UCSD-AML1 (cell line): ENCODE results near the gene RBM10.

ENCODE experiments used
- DNase-seq: peaks from one replicate; lab custom pipeline; 2025; ENCODE audit not compliant: unreplicated experiment; lab: John Stamatoyannopoulos, UW

The RBM10 gene

DNA sequence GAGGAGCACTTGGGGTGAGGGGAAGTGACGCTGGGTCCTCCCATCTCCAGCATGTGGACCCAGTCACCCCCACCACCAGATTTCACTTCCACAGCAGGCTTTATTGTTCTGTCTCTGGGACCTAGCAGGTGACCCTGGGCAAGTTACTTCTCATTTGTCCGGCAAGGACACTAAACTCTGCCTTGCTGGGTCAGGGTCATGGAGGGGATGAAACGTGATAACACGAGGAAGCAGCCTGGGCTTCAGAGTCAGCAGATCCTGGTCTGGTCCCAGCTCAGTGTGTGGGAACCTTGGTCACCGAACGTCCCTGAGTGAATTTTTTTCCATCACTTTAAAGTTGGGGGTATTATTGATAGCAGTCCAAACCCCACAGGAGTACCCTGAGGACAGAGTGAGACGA lies 52.5 kb downstream of the RBM10 start:
- no peak for DNase-seq

DNA sequence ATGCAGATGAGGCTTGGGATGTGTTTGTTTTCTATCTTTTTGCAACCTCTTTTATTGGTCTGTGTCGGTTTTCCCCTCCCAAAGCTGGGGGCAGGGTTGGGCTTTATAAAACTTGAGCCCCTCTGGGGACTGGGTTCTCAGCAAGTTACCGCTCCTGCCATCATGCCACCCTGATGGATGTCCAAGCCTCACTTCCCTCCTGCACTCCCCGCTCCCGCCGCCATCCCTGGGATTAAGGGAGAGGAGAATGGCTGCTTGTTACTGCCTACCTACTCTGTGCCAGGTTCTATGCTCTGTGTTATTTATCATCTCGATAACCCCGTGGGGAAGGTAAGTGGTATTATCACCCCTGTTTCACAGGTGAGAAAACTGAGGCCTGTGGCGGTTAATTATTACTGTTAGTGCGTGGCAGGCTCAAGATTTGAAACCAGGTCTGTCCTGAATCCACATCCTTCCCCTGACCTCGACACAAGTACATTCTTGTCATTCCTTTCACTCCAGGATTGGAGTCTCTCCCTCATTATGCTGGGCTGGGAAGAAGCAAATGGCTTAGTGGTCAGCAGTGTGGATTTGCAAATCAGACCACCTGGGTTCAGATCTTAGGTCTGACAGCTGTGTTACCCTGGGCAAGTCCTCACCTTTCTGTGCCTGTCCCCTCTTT lies 53.1 kb downstream of the RBM10 start:
- DNase-seq = no peak

DNA sequence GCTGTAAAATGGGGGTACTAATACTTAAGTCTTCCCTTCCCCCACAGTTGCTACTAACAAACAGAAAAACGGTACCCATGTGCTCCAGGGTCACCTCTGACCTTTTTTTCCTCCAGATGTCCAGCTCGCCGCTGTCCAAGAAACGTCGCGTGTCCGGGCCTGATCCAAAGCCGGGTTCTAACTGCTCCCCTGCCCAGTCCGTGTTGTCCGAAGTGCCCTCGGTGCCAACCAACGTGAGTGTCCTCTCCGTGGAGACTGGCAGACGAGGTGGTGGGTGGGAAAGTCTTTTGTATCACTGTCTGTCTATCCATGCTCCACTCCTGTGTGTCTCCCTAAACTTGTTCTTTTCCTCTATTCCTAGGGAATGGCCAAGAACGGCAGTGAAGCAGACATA lies 53.7 kb downstream of the RBM10 start:
- DNase-seq = no peak

DNA sequence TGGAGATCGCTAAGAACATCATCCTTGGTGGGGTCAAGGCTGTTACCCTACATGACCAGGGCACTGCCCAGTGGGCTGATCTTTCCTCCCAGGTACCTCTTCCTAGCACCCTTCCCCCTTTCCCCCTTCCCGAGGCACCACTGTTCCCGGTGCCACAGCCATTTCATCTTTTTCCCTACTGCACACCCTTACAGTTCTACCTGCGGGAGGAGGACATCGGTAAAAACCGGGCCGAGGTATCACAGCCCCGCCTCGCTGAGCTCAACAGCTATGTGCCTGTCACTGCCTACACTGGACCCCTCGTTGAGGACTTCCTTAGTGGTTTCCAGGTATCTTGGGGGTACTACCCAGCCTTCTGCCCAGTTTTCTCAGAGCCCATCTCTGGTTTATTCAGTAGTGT lies 54.3 kb downstream of the RBM10 start:
- DNase-seq = no peak

DNA sequence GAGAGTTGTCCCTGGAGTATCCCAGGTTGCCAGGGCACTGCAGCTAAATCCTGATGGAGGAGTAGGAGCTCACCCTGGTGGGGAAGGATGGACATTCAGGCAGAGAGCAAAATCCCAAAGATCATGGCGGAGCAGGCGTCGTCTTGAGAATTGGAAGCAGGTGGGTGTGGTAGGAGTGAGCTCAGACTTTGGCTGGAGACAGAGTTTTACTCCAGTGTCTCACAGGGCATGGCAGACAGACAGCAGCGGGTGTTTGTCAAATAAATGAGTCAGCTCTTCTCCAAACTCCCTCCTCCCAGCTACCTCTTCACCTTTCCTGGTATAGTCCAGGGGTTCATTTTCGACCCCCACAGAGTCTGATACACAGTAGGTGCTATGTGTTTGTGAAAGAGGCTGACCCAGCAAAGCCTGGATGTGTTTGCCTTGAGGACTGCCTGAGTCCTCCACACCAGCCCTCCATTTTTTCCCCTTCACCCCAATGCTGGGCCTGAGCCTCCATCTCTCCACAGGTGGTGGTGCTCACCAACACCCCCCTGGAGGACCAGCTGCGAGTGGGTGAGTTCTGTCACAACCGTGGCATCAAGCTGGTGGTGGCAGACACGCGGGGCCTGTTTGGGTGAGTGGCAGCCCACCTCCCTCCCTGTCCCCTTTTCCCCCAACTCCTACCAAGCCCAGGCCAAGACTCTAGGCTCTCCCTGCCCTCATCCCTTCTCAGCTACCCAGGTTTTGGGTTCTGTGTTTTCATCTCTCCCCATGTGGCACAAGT lies 55.5 kb downstream of the RBM10 start:
- no peak for DNase-seq

DNA sequence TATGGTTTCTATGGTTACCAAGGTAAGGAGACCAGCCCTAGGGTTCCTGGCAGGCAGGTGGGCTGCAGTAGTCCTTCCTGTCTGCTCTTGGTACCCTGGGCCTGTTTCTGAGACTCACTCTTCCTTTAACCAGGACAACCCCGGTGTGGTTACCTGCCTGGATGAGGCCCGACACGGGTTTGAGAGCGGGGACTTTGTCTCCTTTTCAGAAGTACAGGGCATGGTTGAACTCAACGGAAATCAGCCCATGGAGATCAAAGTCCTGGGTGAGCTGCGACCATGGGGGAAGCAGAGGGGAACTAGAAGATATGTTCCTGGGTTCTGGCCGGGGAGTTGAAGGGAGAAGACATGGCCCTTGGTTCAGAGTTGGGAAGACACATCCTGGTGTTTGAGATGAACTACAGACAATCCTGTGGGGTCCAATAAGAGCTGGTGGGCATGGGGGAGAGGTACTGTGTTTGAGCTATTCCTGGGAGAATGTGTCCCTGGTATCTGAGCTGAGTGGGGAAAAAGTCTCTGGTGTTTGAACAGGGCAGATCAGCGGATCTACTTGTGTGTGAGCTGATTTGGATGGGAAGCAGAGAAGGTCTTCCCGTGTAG lies 56.4 kb downstream of the RBM10 start:
- DNase-seq = no peak

DNA sequence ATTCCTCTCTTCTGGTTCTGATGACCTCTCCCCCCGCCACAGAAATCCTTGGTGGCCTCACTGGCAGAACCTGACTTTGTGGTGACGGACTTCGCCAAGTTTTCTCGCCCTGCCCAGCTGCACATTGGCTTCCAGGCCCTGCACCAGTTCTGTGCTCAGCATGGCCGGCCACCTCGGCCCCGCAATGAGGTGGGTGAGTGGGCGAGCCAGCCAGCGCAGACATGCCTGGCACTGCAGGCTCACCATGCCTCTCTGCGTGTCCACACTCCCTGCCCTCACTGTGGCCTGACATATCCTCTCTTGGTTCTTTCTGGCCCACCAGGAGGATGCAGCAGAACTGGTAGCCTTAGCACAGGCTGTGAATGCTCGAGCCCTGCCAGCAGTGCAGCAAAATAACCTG lies 57.3 kb downstream of the RBM10 start:
- no peak for DNase-seq

DNA sequence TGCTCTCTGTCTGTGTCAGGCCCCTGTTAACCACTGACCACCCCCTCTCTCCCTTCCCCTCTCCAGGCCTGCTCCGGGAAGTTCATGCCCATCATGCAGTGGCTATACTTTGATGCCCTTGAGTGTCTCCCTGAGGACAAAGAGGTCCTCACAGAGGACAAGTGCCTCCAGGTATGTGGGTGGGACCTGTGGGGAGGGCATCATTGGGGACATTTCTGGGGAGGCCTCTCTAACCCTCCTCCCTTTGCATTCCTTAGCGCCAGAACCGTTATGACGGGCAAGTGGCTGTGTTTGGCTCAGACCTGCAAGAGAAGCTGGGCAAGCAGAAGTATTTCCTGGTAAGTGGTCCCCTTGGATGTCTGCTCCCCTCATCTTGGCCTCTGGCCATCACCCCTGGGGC lies 57.9 kb downstream of the RBM10 start:
- DNase-seq = no peak

DNA sequence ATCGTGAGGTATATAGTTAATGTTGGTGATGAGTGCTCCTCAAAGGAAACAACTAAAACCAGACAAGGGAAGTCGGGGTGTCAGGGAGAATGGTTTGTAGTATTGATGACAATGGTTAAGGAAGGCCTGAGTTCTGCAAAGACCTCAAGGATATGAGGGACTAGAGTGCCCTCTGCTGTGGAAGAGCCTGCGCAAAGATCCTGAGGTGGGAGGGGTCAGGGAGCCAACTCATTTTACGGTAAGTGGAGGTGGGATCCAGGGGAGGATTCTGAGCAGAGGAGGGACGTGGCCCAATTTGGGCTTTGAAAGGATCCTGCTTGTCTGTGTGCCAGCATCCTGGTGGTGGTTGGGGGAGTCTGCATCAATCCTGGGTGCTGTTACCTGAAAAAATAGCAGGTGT lies 59.9 kb downstream of the RBM10 start:
- DNase-seq = no peak

DNA sequence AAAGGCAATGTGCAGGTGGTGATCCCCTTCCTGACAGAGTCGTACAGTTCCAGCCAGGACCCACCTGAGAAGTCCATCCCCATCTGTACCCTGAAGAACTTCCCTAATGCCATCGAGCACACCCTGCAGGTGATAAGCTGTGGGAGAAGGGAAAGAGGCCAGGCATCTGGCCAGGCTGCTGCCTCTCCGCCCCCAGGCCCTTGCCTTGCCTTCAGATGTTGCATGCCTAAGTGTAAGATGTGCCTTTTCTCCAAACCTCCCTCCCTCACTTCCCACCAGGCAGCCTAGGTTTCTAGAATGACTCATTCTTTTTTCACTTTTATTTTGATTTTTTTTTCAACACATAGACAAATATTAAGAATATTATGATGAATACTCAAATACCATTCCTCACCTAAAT lies 61.3 kb downstream of the RBM10 start:
- DNase-seq = no peak

DNA sequence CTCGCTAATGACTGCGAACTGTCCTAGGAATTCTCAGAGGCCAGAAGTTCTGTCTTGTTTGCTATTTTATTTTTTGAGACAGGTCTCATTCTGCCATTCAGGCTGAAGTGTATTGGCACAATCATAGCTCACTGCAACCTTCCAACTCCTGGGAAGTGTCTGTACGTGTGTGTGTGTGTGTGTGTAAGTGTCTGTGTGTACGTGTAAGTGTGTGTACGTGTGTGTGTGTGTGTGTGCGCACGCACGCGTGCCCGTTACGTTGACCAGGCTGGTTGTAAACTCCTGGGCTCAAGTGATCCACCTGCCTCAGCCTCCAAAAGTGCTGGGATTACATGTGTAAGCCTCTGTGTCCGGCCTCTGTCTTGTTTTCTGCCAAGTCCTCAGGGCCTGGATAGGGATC lies 63.1 kb downstream of the RBM10 start:
- DNase-seq = no peak

DNA sequence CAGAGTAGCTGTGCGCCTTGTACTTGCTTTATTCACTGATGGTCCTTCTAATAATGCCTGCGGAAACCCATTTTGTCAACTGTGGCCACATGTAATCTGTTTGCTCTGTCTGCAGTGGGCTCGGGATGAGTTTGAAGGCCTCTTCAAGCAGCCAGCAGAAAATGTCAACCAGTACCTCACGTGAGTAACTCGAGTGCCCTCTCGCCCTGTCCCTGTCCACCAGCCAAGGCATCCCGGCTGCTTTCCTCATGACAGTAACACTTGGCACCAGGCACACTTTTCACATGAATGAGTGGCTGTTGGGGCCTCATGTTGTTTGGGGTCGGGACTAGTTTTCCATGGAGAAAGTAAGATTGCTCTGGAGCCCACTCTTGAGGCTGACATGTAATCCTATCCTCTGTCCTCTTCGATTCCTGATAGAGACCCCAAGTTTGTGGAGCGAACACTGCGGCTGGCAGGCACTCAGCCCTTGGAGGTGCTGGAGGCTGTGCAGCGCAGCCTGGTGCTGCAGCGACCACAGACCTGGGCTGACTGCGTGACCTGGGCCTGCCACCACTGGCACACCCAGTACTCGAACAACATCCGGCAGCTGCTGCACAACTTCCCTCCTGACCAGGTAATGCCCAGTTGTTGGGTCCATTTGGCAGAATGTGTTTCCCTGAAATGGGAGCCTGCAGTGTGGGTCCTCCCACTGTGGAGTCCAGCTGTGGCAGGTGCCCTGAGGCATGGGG lies 64.7 kb downstream of the RBM10 start:
- no peak for DNase-seq

DNA sequence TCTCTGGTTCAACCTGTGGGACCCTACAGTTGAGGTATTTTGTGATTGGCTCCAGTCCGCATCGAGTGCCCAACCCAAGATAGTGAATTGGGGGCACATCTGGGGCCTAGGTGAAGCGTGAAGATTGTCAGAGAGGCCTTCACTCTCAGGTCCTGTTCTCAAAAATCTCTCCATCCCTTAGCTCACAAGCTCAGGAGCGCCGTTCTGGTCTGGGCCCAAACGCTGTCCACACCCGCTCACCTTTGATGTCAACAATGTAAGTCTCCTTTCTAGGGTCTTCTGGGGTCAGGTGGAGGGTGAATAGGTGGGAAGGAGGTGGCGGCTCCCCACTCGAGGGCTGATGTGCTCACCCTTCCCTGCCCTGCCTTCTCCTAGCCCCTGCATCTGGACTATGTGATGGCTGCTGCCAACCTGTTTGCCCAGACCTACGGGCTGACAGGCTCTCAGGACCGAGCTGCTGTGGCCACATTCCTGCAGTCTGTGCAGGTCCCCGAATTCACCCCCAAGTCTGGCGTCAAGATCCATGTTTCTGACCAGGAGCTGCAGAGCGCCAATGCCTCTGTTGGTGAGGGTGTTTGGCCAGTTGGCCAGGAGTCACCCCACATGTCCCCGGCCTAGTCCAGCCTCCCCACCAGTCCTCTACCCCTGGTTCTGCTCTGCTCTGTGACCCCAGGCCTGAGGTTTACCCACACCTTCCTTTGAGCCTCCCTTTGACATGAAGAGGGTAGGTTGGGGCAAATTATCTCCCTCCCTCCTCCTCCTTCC lies 65.8 kb downstream of the RBM10 start:
- DNase-seq = no peak

DNA sequence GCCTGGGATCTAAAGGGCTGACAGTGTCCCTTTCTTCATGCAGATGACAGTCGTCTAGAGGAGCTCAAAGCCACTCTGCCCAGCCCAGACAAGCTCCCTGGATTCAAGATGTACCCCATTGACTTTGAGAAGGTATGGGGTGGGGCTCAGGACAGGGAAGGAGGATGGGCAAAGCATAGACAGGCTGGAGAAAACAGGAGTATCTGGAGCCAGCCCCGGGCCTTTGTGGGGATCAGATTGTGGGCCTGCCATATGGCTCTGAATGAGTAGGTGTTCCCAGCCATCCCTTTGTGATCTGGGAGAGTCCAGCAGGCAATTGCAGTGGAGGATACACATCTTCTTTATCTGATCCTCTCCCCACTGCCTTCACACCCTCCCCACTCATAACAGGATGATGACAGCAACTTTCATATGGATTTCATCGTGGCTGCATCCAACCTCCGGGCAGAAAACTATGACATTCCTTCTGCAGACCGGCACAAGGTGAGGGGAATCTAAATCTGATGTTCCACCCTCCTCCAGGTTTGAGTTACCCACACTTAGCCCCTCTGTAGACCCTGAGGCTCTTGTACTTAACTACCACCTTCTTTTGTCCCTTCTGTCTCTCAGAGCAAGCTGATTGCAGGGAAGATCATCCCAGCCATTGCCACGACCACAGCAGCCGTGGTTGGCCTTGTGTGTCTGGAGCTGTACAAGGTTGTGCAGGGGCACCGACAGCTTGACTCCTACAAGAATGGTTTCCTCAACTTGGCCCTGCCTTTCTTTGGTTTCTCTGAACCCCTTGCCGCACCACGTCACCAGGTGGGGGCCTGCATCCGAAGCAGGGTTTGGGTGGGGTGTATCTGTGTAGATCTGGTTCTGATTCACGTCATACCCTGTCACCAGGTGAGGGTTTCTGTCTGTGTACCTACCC lies 67.6 kb downstream of the RBM10 start:
- no peak for DNase-seq

DNA sequence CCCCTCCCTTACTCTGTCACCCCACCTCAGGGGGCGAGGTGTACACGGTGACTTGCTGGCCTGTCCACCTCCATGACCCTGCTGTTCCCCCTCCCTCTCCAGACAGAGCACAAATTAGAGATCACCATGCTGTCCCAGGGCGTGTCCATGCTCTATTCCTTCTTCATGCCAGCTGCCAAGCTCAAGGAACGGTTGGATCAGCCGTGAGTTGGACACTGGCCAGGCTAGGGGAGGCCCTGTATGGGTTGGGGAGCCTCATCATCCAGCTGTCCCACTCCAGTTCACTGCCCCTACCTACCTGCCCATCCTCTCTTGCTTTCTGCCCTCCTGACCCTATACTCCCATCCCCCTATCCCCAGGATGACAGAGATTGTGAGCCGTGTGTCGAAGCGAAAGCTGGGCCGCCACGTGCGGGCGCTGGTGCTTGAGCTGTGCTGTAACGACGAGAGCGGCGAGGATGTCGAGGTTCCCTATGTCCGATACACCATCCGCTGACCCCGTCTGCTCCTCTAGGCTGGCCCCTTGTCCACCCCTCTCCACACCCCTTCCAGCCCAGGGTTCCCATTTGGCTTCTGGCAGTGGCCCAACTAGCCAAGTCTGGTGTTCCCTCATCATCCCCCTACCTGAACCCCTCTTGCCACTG lies 69.5 kb downstream of the RBM10 start:
- no peak for DNase-seq

DNA sequence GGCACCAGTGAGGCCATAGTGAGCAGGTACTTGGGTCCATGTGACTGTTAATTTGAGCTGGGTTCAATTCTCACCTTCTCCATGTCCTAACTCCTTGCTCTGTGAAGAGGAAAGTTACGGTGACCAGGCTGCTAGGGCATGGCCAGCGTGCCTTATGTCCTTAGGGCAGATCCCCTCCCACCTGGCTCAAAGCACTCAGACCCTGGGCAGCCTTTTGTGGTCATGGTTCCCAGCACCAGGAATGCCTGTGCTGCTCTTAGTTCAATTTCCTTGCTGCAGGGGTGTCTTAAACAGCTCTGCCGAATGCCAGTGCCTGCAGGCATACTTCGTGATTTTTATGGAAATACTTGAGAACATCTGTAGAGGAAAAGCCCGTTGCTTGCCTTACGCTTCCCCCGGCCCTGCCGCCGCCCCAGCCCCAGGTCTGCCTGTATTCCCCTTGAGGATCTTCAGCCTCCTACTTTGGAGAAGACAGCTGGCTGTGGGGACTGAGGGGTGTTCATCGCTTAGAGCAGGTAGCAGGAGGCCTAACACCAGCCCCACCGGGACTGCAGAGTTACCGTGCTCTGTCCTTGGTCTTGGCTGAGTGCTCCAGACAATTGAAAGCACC lies 70.4 kb downstream of the RBM10 start:
- DNase-seq = no peak

DNA sequence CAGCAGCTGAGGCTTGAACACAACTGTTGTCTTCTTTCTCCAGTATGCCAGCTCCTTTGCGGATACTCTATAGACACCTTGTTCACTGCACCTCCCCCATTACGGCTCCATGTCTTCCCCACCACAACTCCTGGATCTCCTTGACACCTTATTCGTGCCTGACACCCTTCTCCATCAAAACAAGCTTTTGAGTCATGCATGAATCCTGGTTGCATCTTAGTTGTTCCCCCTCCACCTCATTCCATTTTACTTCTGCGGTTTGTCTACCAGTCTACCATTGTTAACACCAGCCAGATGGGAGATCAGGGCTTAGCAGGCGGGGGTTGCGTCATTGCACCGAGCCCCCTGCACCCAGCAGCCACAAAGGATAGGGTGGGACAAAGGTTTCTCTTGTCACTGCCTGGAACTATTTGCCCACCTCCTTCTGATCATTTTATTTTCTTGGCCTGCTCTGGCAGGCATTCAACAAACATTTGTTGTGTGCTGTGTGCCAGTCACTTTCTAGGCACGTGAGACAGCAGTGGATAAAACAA lies 71.4 kb downstream of the RBM10 start:
- no peak for DNase-seq

DNA sequence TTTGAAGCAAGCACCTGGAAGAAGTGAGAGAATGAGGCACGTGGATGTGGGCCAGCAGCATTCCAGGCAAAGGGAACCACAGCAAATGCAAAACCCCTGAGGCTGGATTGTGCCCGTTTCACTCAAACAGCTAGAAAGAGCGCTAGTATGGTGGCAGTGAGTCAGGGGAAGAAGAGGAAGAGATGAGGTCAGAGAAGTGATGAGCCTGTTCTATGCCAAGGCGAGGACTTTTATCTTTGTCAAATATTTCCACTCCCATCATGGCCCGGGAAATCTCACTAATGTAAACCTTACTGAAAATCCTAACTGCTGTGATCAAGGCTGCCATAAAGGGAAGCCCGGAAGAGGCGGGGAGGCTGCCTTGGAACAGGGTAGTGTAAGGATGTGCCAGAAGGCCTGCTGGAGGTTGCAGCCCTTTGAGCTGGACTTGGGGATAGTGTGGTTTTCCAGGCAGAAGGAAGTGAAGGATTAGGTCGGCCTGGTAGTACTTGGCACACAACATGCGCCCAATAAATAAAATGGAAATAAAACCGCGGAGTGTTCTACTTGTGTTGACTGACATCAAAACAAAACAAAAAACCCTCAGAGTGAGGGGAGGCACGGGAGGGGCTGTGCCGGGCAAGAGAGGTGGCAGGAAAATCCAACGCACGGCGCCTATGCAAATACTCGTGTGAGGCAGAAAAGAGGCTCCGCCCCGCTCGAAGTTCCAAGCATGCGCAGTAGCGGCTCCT lies 72.3 kb downstream of the RBM10 start:
- DNase-seq = no peak
